Activated CD4-positive, CD25-positive, alpha-beta regulatory T cell treated with anti-CD3 and anti-CD28 coated beads, Interleukin-2, amount 50 U/mL, for 16 hours (primary cell): ENCODE results near the gene RAI1.

ENCODE experiments used
- DNase-seq: peaks from one replicate; pipeline ENCODE4 v3.0.0-alpha.2; 2020; ENCODE audit warnings: low read depth, low spot score

The RAI1 gene

DNA sequence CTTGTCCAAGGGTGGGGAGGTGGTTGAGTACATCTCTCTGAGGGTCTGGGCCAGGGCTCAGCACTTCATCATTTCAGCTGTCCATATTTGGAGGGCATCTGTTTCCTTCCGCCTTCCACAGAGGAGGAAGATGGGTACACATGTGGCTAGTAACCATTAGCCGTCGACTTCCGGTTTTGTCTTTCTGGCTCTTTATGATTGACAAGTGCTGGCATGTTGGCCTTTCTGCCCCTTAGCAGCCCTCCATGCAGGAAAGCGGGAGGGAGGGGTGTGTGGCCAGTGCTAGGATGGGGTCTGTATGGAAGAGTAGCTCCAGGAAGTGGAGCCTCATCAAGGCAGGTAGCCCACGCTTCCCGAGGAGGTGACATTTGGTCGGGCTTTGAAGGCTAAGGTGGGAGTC, 69.6 kb downstream of the RAI1 start:
- DNase-seq: no peak

DNA sequence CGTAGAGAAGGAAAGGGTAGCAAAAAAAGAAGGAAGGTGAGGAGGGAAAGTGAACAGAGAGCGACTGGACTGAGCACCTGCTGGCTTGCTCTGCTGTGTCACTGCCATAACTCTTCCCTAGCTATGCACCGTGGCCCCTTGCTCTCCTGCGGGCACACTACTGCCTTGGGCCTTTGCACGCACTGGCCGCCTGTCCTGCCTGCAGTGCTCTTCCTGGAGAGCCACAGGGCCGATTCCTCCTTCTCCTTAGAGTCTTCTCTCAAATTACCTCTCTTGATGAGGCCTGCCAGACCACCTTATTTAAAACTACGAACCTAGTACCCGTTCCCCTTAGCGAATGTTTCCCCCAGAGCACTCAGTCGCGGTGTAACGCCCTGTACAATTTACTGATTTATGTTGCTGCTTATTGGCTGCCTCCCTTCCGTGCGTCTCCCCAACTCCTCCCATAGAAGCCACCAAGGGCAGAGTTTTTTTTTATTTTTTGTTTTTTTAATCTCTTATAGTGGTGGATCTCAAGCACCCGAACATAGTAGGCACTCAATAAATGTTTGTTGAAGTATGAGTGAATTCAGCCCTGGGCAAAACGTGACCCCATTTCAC, 70.3 kb downstream of the RAI1 start:
- no peak for DNase-seq

DNA sequence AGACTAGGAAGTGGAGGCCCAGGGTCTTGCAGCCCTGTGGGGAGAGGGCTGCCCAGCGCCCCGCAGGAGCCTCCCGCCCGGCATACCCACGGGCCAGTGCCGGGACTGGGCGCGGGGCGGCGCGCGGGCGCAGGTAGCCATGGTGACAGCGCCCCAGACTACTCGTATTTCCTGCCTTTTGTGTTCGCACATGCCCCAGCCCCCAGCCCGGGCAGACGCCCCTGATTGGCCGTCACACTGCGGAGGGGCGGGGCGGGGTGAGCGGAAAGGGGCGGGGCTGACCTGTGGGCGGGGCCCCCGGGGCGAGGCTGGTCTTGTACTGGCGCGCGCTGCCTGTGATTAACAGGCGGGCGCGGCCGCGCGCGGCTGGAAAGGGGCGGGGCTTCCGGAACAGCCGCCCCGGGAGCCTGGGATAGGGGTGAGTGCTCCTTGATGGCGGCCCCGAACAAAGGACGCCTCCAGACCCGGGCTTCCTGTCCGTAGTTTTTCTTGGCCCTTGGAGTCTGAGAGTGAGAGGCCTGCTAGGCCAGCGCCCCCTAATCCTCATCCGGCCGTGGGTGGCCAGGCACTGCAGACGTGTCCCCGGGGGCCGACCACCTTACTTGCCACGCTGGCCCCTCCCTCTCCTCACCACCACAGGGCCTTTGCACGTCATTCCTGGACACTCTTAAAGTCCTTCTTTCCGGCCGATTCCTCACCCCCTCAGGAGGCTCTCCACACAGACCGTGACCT, 71.0 kb downstream of the RAI1 start:
- peak; percentile 94 for DNase-seq

DNA sequence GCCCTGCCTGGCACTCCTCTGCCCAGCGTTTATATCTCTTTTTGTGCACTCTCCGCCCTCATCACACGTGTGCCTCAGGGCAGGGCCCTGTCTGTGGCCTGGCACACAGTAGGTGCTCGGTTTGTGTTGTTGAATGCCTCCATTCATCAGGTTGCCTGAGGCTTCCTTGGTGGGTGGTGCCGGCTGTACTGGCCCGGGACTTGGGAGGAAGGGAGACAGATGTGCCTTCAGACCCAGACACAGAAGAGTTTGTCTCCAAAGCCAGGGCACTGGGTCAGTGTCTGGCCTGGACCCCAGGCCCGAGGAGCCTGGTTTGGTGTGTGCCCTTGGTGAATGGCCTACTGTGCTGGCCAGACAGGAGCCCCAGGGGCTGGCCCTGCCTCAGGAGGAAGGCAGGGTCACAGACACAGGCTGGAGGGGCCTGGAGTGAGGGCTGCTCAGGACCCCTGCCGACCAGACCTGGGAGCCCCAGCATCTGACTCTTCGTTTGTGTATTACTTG, 71.6 kb downstream of the RAI1 start:
- DNase-seq: no peak

DNA sequence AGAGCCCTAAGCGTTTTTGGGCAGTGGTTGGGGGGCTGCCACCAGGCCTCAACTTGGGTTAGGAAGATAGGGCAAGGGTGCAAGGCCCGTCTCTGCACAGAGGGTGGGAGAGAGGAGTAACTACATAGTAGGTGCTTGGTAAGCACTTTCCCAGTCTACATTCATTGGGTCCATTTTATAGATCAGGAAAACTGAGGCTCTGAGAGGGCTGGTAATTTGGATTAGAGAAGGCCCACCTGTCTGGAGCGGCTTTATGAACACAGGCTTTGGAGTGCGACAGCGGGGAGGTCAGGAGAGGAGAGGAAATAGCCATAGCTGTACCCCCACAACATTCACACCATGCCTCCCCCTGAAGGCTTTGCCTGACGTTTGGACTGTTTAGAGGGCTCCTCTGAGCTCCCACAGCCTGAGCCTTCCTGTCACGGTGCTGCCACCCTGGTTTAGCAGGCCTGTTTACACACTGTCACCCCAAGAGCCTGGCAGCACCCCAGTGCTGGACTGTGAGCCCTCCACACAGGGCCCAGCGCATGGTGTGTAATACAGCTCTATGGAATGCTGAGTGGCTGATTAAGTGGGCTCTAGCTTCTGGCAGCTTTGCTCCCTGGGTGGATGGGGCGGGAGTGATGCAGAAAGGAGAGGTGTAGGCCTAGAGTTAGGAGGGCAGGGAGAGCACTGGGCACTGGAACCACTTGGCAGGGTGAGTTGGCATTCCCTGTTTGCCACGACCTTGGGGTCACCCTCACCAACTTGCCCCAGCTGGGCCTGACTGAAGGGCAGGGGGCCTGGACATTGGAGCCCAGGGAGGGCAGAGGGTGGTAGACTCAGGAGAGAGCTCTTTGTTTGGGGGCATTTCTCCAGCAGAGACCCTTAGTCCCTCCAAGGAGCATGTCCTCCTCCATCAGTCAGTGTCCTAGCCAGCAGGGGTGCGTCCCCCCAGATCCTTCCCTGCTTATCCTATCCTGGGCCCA, 73.7 kb downstream of the RAI1 start:
- DNase-seq: no peak

DNA sequence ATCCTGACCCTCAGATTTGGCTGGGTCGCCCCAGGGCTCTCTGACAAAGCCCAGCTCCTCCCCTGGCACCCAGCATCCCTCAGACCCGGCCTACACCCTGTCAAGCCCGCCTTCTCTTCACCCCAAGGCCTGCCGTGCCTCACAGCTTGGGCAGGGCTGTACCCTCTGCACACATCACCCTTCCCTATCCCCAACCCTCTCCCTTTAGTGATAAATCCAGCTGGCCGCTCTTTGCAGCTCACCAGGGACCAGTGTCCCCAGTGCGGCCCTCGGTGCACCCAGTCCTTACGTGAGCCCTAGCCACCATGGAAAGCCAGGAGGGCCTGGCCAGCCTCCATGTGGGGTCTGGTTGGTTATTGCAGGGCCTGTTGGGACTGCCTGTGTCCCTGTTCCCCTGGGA, 74.5 kb downstream of the RAI1 start:
- no peak for DNase-seq

DNA sequence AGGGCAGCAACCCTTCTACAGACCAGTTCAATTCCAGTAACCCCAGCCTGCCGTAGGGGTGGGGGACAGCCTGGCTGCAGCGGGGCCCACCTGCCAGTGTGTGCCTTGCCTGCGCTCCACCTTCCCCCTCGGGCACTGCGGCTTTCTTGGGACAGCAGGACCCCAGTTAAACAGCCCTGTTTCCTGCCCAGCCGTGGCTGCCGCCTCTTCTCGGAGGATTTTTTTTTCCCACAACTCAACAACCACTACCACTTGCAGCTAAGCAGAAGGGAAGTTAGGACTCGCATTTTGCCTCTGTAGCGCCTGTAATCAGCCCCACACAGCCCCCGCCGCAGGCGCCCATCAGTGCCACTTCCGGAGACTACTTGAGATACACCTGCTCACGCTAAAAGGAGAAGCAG, 76.1 kb downstream of the RAI1 start:
- DNase-seq: no peak

DNA sequence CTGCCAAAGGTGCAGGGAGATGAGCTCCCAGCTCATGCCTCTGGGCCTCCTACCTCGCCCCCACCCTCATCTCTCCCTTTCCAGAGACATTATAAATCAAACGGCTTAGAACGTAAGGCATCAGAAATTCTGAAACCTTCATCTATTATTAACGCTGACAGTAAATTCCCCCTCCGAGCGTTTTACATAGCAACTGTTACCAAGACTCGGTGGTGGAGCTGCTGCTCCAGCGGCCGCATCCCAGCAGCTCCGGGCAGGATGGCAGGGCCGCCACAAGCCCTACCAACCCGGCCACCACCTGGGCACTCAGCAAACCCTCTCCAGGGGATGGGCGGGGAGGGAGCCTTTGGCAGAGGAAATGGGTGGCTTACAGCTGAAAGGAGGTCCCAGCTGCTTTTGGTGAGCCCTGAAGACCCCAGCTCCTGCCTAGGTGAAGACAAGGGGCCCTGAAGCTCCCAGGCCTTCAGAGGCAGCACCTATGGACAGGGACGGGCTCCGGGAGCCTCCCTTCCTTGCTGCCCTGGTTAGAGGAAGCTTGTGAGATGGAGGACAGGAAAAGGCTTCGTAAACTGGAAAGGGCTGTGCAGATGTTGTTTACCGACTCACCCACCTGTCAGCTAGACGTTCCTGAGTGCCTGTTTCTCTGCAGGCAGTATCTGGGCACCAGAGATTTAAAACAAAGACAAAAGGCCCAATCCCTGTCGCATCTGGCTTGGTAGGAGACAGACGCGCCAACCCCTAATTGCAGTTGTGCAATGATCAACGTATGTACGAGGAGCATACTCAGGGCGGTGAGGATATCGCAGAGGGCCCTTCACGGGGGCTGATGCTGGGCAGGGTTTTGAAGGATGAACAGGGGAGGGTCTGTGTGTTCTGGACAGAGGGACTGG, 76.9 kb downstream of the RAI1 start:
- no peak for DNase-seq

DNA sequence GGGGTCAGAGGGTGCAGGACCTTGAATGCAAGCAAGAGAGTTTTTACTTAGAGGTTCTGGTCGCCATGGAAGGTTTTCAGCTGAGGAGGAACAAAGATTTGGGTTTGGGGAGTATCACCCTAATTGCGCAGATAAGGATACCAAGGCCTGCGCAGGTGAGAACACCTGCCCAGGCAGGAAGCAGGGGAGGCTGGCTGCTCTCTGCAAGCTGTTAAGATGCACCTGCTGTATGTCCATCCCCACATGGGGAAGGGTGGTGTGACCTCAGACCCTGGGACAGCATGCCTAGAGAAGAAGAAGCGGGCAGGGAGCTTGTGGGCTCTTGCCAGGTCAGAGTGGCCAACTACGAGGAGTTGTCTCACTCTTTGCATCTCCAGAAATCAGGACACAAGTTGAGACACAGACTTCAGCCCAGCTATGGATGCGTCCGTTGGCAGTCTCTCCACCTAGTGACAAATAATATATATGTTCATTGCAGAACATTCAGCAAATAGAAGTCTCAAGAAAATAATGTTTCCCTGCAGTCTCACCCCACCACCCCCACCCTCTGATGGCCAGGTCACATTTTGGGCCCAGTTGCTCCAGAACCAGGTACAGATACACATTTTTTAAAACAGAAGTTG, 77.8 kb downstream of the RAI1 start:
- DNase-seq: no peak

DNA sequence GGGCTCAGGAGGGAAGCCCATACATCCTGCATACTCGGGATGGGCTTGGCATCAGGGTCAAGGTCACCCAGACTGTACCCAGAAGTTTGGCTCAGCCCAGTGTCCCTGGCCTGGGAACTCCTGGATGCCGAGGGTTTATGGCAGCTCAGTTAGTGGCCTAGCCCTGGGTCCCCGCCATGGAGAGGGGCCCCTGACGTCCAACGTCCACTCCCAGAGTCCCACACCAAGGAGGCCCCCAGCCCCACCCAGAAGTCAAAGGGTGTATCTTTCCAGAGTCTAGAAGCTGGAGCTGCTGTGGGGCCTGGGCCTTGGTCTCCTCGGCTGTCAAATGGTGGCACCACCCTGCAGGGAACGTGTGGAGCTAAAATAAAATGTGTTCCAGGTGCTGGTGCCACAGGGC, 79.1 kb downstream of the RAI1 start:
- DNase-seq: no peak

DNA sequence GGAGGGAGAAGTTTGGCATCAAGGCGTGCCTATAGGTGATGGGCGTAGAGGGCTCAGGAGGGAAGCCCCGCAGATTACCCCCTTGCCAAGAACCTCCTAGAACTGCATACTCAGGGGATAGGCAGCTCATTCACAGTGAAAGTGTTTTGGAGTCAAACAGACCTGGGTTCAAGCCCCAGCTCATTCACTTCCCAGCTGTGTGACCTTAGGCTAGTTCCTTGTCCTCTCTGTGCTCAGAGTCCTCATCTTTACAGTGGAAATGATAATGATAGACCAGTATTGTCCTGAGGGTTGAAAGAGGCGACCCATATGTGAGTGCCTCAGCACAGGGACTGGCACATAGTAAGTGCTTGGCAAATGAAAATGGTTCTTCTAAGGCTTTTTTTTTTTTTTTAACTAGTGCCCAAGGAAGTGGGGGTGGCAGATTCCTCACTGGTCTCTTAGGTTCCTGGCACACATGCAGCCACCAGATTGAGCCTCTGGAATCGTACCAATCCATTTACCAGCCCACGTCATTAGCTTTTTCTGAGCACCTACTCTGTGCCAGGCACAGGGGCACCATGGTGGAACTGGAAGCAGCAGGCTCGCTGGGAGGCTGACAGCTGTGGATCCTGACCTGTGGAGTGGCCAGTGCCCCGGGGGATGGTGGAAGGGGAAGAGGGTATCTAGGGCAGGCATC, 79.8 kb downstream of the RAI1 start:
- no peak for DNase-seq

DNA sequence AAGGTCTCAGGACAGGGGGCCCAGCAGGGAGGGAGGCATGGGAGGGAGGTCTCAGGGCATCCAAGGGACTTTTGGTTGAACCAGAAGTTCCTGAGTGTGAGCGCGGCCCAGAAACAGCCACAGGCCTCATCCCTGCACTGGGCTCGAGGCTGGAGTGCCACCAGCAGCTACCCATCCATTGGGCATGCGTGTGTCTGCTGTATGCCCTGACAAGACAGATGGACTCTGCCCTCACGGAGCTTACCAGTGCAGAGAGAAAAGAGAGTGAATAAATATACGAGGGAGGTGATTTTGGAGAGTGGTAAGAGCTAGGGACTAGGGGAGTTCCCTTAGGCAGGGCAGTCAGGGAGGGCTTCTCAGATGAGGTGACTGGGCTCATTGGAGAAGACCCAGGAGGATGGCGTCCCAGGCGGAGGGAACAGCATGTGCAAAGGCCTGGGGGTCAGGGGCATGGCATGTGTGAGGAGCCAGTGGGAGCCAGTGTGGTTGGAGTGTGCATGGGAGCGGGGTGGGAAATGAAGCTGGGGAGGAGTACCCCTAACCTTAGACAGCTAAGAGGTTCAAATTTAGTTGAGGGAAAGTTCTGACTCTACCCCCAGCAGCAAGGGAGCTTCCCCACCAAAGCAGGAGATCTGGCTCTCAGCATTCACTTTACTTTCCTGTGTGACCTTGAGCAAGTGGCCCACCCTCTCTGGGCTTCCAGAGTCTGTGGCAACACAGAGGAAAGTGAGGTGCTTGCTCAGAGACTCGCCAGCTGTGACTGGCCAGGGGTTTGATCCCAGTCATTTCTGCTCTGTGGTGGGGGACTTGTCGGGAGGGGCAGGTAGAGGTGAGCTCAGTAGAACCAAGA, 80.9 kb downstream of the RAI1 start:
- no peak for DNase-seq

DNA sequence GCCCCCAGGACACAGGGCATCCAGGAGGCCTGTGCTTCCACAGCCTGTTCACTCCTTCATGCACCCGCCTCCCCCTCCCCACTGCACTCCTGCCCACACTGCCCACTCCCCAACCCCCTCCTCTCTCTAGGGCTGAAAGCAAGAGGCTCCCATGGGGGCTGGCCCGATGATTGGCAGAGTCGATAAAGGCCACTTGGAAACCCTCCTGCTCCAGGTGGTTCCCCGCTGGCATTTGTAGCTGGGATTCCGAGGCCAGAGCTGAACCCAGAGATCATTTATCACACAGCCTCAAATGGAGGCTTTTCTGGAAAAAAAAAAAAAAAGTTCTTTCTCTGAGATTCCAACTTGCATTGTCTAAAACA, 81.5 kb downstream of the RAI1 start:
- no peak for DNase-seq

DNA sequence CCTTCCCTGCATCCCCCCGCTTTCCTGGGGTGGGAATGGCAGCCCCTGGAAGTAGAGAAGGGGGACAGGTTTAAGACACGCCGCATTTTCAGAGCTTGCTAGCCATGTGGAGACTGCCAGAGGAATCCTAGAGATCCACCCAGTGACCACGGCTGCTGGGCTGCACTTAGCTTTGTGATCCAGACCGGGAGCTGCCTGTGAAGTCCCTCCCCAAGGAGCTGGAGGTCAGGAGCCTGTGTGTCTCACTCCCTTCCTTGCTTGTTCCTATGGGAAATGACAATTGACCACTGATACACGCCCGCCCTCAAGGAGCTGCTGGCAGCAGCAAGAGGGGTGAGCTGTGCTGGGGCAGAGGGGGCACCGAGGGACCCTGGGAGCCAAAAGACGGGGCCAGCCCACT, 81.9 kb downstream of the RAI1 start:
- DNase-seq: no peak

DNA sequence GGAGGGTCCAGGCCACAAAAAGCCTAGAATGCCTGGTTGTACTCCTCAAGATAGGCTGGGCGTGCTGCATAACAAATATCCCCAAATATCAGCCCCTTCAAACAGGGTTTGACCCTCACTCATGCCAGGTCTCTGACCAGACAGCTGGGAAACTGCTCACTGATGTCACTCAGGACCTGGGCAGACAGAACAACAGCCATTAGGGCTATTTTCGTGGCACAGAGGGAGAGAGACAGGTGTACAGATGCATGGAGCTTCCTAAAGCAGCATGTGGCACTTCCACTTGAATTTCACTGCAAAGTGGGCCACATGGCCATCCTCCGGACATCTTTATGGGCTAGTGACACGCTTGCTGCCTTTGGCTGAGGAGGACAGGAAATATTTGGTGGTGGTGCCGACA, 82.5 kb downstream of the RAI1 start:
- DNase-seq: no peak

DNA sequence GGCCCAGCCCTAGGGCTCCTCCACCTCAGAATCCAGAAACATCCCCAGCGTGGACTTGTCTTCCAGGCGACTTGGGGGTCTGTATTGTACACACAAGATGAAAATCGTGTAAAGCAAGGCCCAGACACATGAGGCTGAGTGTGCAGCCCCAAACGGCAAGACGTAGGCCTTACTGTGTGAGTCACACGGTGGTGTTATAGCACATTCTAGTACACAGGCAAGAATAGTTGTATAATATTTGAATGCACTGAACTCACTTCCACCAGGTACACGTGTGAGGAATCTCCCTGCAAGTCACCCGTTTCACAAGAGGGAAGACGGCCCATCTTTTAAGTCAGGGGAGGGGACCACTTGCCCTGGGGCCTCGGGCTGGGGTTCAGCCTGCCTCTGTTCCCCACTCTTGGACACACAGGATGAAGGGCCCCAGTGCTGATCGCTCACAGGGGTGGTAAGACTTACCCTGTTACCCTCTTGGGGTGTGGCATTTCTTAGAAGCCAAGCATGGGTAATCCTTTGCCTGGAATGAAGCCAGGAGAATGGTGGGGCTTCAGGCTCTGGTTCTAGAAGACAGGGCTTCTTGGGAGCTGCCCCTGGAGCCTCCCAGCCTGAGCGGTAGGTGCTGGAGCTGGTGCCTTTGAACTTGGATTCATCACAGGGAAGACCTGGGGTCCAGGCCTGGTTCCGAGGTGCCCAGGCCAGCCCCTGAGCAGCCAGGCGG, 84.3 kb downstream of the RAI1 start:
- DNase-seq: no peak

DNA sequence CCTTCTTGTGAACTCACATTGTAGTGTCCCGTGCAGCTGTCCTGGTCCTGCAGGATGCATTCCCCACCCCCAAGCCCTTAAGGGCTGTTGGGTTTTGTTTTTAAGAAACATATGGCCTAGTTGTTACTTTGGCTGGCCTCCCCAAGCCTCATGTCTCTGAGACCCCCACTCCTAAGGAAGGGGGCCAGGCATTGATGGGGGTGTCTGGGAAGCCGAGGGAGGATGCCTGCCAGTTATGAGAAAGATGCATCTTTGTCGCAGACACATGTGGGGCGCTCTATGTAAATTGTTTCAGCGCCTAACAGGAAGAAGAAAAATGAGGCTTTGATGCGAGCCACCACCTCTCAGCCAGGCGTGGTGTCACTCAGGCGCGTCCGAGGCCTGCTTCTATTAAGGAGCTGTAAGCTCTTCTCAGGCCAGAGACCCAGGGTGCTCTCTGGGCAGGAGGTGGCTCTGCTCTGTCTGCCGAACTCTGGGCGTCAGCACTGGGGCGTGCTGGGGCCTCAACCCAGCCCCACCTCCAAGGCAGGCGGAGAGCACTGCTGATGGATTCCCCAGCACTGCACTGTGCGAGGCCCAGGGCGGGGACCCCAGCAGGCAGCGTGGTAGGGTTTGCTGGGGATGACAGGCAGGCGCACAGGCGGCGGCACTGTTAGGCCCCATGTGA, 85.0 kb downstream of the RAI1 start:
- no peak for DNase-seq

DNA sequence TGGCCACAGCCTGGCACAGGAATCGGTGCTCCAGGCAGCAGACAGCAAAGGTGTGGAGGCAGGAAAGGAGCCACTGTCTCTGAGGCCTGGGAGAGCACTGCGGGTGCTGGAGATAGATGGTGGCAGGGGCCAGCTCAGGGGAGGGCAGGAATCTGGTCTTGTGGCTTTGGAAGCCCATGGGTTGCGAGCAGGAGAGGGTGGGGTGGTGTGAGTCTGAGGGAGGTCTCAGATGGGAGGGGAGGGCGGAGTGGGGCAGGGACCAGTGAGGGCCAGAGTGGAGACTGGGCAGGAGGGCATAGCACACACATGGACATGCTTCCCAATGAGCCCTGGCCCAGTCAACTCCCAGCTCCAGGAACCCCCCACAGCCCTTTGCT, 85.5 kb downstream of the RAI1 start:
- DNase-seq: no peak
